ENCODE measurements around the gene PLPP4.

The PLPP4 gene

GRCh38 chr10:120616311-120616911 lies 159.4 kb downstream of the PLPP4 start (continued):
- TF ChIP-seq BACH2 (CRISPR knock-in tag; IDR thresholded peaks at IDR 0.05; ENCODE audit: borderline replicate concordance) (no peak), RARB (CRISPR knock-in tag; IDR thresholded peaks at IDR 0.05) (no peak)
- TF ChIP-seq, protein P1, sequence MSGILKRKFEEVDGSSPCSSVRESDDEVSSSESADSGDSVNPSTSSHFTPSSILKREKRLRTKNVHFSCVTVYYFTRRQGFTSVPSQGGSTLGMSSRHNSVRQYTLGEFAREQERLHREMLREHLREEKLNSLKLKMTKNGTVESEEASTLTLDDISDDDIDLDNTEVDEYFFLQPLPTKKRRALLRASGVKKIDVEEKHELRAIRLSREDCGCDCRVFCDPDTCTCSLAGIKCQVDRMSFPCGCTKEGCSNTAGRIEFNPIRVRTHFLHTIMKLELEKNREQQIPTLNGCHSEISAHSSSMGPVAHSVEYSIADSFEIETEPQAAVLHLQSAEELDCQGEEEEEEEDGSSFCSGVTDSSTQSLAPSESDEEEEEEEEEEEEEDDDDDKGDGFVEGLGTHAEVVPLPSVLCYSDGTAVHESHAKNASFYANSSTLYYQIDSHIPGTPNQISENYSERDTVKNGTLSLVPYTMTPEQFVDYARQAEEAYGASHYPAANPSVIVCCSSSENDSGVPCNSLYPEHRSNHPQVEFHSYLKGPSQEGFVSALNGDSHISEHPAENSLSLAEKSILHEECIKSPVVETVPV (CRISPR knock-in tag; IDR thresholded peaks at IDR 0.05): no peak

- TF ChIP-seq, protein P1 (CRISPR knock-in tag; IDR thresholded peaks at IDR 0.05): no peak
- no peak for ATAC-seq
Observed at GRCh38 chr10:120628197-120628596, 171.2 kb downstream of the PLPP4 start.

- no peak for ATAC-seq
- no peak for TF ChIP-seq TCF4 (CRISPR knock-in tag; IDR thresholded peaks at IDR 0.05; ENCODE audit: borderline replicate concordance)
- TF ChIP-seq, protein P2, sequence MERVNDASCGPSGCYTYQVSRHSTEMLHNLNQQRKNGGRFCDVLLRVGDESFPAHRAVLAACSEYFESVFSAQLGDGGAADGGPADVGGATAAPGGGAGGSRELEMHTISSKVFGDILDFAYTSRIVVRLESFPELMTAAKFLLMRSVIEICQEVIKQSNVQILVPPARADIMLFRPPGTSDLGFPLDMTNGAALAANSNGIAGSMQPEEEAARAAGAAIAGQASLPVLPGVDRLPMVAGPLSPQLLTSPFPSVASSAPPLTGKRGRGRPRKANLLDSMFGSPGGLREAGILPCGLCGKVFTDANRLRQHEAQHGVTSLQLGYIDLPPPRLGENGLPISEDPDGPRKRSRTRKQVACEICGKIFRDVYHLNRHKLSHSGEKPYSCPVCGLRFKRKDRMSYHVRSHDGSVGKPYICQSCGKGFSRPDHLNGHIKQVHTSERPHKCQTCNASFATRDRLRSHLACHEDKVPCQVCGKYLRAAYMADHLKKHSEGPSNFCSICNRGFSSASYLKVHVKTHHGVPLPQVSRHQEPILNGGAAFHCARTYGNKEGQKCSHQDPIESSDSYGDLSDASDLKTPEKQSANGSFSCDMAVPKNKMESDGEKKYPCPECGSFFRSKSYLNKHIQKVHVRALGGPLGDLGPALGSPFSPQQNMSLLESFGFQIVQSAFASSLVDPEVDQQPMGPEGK (CRISPR knock-in tag; IDR thresholded peaks at IDR 0.05; ENCODE audit: borderline replicate concordance): no peak
- no peak for TF ChIP-seq ZC3H10 (CRISPR knock-in tag; IDR thresholded peaks at IDR 0.05)
- no peak for TF ChIP-seq ISL1 (CRISPR knock-in tag; IDR thresholded peaks at IDR 0.05)
- no peak for TF ChIP-seq ZNF70 (CRISPR knock-in tag; IDR thresholded peaks at IDR 0.05)
- no peak for TF ChIP-seq ARNTL (CRISPR knock-in tag; IDR thresholded peaks at IDR 0.05; ENCODE audit: borderline replicate concordance, low read depth)
- TF ChIP-seq CREB5 (CRISPR knock-in tag; IDR thresholded peaks at IDR 0.05; ENCODE audit: low read depth): no peak
- no peak for TF ChIP-seq ZFP30 (CRISPR knock-in tag; IDR thresholded peaks at IDR 0.05)
Observed at GRCh38 chr10:120630266-120630665, 173.2 kb downstream of the PLPP4 start.

DNA sequence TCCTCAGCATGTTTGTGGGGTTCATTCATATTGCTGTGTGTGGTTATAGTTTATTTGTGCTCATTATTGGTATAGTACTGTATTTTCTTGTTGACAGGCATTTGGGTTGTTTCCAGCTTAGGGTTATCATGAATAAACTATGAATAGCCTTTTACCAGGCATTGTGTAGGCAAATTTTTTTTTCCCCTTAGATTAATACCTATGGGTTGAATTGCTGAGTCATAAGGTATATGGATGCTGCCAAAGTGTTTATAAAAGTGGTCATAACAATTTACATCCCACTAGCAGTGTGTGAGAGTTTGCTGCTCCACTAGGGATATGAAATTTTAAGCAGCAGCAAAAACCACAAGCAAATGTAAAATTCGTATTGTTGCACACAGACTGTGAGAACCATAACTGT lies 175.0 kb downstream of the PLPP4 start:
- ATAC-seq: no peak
- TF ChIP-seq ZNF565 (CRISPR knock-in tag; conservative IDR thresholded peaks at IDR 0.05; ENCODE audit: low read depth) (no peak), RARB (CRISPR knock-in tag; IDR thresholded peaks at IDR 0.05) (no peak), BACH2 (CRISPR knock-in tag; IDR thresholded peaks at IDR 0.05; ENCODE audit: borderline replicate concordance) (no peak), ZNF70 (CRISPR knock-in tag; IDR thresholded peaks at IDR 0.05) (no peak), ZFP30 (CRISPR knock-in tag; IDR thresholded peaks at IDR 0.05) (no peak), CREB5 (CRISPR knock-in tag; IDR thresholded peaks at IDR 0.05; ENCODE audit: low read depth) (no peak), ESRRG (CRISPR knock-in tag; IDR thresholded peaks at IDR 0.05) (no peak), PPARA (CRISPR knock-in tag; IDR thresholded peaks at IDR 0.05; ENCODE audit: borderline replicate concordance) (no peak), ZFP3 (CRISPR knock-in tag; IDR thresholded peaks at IDR 0.05) (no peak), TCF4 (CRISPR knock-in tag; IDR thresholded peaks at IDR 0.05; ENCODE audit: borderline replicate concordance) (no peak), SNAI2 (CRISPR knock-in tag; IDR thresholded peaks at IDR 0.05) (no peak), CSDC2 (CRISPR knock-in tag; IDR thresholded peaks at IDR 0.05) (no peak), POU6F1 (CRISPR knock-in tag; IDR thresholded peaks at IDR 0.05; ENCODE audit: borderline replicate concordance, low read depth) (no peak), ARNTL (CRISPR knock-in tag; IDR thresholded peaks at IDR 0.05; ENCODE audit: borderline replicate concordance, low read depth) (no peak)
- TF ChIP-seq, protein P1 (CRISPR knock-in tag; IDR thresholded peaks at IDR 0.05): no peak
- TF ChIP-seq, protein P3, sequence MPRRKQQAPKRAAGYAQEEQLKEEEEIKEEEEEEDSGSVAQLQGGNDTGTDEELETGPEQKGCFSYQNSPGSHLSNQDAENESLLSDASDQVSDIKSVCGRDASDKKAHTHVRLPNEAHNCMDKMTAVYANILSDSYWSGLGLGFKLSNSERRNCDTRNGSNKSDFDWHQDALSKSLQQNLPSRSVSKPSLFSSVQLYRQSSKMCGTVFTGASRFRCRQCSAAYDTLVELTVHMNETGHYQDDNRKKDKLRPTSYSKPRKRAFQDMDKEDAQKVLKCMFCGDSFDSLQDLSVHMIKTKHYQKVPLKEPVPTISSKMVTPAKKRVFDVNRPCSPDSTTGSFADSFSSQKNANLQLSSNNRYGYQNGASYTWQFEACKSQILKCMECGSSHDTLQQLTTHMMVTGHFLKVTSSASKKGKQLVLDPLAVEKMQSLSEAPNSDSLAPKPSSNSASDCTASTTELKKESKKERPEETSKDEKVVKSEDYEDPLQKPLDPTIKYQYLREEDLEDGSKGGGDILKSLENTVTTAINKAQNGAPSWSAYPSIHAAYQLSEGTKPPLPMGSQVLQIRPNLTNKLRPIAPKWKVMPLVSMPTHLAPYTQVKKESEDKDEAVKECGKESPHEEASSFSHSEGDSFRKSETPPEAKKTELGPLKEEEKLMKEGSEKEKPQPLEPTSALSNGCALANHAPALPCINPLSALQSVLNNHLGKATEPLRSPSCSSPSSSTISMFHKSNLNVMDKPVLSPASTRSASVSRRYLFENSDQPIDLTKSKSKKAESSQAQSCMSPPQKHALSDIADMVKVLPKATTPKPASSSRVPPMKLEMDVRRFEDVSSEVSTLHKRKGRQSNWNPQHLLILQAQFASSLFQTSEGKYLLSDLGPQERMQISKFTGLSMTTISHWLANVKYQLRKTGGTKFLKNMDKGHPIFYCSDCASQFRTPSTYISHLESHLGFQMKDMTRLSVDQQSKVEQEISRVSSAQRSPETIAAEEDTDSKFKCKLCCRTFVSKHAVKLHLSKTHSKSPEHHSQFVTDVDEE (CRISPR knock-in tag; IDR thresholded peaks at IDR 0.05): no peak

Data from SK-N-SH treated with all-trans-retinoic acid at 6 μM for 48 hours (cell line).